Activated CD4-positive, CD25-positive, alpha-beta regulatory T cell treated with anti-CD3 and anti-CD28 coated beads, Interleukin-2, amount 50 U/mL, for 24 hours (primary cell): ENCODE results near the gene ARFGEF3.
"Not testable (repeated sequence)": the region's sequence is repeated elsewhere in the genome, so short reads cannot be mapped to it uniquely, and the experiment has no call there.

Experiments
- ATAC-seq, 2 donors: fragments of 150-1000 bp; cut with Tn5 transposase; one replicate each; pipeline ENCODE4 v1.10.0; 2021; ENCODE audit warnings: mild to moderate bottlenecking in 1 of 2, moderate library complexity in 1 of 2

Gene ARFGEF3

GRCh38 chr6:138286698-138287097 lies 125.0 kb downstream of the ARFGEF3 start:
- ATAC-seq, result no peak

DNA sequence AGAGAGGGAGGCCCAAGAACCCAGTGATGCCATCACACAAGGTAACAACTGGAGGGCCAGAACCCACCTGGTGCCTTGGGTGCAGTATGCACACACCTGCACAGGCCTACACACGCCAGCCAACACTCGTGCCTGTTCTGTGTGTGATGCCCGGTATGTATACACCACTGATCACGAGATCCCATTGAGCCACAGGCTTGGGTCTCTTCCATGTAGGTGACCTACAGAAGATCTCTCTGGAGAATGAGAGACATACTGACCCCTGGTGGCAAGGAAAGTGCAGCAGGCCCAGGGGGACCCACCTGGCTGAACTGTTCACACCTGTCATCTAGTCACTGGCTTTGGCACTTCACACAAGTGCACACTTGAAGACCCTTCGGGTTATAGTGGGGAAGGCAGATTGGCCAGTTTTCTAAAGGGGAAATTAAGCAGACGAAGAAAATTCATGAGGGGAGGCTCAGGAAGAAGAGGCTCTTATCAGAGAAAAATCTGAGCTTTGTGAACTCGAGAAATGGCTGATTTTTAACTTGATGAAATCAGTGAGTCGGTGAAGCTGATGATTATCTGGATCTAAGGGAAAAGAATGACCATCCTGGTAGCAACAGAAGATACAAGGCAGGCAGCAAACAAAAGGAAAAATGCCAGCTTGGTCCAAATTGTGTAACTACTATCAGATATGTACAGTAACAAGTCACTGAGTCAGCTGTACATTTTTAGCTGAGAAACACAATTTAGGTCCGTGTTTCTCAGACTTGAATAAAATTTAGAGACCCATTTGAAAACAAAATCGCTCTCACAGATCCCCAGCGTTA lies 125.6 kb downstream of the ARFGEF3 start:
- ATAC-seq, result no peak

DNA sequence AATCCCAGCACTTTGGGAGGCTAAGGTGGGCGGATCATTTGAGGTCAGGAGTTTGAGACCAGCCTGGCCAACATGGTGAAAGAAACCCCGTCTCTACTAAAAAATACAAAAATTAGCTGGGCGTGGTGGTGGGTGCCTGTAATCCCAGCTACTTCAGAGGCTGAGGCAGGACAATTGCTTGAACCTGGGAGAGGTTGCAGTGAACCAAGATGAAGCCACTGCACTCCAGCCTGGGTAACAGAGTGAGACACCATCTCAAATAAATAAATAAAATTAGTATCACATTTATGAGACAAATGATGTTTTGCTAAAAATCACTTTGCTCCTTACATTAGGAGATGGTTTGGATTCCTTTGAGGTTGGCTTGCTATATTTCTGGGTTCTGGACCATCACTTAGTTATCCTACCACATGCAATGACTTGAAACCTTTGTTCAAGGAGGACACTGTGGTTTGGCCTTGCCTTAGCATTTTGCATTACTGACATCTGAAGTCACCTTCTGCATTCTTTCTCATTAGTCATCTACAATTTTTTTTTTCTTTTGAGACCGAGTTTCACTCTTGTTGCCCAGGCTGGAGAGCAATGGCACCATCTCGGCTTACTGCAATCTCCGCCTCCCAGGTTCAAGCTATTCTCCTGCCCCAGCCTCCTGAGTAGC lies 126.8 kb downstream of the ARFGEF3 start:
- not testable (repeated sequence) for ATAC-seq

DNA sequence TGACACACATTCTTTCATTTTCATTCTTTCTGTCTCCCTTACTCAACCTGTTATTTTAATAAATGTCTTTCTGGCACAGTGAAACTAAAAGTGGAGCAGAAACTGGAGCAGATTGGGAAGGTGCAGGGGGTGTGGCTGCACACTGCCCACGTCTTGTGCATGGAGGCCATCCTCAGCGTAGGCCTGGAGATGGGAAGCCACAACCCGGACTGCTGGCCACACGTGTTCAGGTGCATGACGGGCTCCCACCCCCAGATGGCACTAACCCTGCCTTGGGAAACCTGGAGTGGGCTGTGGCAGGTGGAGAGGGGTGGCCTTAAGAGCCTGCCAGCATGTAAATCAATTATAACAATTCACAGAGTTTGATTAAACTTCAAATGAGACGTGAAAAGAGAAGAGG lies 128.0 kb downstream of the ARFGEF3 start:
- ATAC-seq, result no peak

- ATAC-seq, result no peak
These were observed 128.8 kb downstream of the ARFGEF3 start for GRCh38 chr6:138290423-138290962.

DNA sequence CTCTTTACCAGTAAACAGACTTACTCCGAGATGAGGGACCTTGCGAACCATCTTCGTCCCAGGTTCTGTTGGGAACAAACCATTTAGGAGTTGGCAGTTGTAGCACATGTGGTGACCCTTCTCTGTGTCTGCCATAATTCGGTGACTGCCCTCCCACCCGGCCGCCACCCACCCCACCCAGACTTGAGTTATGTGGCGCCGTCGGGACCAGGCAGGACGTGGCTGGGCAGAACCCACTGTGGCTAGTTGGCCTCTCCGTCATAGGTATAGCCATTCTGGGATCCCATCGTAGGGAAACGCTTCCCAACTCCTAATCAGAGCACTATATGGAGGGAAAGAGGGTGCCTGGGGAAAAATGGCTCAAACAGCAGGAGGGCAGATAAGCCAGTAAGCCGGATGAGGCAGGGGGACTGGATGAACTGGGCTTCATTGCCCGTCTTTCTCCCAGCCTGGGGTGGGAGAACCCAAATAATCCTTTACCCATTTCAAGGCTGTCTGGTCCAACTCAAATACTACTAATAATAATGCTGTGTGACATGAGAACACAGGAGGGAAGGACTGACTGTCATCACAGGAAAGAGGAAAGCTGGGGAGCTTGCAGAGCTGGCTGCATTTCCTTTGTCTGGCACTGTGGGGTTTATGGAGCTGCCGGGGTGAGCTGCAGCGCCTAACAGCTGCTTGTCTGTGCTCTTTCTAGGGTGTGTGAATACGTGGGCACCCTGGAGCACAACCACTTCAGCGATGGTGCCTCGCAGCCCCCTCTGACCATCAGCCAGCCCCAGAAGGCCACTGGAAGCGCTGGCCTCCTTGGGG lies 129.5 kb downstream of the ARFGEF3 start:
- ATAC-seq, result no peak

DNA sequence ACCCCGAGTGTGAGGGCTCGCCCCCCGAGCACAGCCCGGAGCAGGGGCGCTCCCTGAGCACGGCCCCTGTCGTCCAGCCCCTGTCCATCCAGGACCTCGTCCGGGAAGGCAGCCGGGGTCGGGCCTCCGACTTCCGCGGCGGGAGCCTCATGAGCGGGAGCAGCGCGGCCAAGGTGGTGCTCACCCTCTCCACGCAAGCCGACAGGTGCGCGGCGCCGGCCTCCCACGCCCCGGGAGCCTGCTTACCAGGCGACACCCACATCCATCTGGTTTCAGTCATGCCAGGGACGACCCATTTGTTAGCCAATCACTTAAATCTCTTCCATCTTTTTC lies 130.1 kb downstream of the ARFGEF3 start:
- ATAC-seq, result no peak

DNA sequence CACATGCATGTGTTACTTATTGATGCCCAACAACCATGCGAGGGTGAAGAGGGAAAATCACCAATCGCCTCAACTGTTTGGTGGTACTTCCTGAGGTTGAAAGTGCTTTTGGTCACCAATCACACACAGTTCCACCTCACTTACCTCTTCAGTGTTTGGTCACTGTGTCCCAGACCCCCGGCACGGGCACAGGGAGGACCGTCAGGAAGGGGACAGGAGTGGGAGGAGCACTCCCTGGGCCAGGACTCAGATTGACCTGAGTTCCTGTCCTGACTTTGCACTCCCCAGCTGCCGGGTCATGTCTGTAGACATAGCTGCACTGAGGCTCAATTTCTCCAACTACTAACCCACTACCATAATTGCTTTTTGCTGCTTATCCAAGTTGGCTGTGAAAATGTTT lies 130.7 kb downstream of the ARFGEF3 start:
- no peak for ATAC-seq

- no peak for ATAC-seq
These were observed 132.0 kb downstream of the ARFGEF3 start for GRCh38 chr6:138293428-138294395.

GRCh38 chr6:138296381-138296780 lies 134.6 kb downstream of the ARFGEF3 start:
- ATAC-seq, result no peak

- no peak for ATAC-seq
These were observed 135.0 kb downstream of the ARFGEF3 start for GRCh38 chr6:138296786-138297185.

DNA sequence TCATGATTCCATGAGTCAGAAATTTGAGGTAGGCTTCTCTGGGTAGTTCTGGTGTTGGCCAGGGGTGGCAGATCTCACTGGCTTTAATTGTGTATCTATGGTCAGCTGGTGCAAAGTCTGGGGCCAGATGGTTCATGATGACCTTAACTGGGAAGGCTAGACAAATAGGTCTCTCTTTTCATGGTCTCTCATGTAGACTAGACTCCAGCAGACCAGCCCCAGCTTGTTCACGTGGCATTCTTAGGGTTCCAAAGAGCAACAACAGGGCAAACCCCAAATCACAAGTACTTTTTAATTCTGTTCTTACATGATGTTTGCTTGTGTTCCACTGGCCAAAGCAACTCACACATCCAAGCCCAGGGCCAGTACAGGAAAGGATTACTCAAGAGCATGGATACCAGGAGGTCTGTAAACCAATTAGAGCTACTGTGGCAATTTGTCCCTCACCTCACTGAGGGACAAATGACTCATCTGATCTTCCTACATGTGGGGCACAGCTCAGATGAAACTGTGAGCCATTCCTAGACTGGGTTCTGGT lies 136.1 kb downstream of the ARFGEF3 start:
- ATAC-seq, result peak in 1 of 2 donors; percentile 43

DNA sequence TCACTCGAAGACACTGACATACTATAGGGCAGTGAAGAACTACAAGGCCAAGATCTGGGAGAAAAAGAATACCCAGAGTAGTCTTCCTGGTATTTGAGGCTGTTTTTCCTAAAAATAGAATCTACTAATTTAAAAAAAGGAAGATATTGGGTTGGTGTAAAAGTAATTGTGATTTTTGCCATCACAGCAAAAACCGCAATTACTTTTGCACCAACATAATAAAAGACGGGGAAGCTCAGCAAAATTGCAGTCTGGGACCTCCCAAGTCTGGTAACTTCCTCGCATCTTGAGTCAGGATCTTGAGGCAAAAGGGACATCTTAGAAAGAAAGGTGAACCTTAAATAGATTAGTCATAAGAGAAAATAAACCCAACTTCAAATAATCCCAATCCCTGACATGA lies 138.7 kb downstream of the ARFGEF3 start:
- no peak for ATAC-seq

DNA sequence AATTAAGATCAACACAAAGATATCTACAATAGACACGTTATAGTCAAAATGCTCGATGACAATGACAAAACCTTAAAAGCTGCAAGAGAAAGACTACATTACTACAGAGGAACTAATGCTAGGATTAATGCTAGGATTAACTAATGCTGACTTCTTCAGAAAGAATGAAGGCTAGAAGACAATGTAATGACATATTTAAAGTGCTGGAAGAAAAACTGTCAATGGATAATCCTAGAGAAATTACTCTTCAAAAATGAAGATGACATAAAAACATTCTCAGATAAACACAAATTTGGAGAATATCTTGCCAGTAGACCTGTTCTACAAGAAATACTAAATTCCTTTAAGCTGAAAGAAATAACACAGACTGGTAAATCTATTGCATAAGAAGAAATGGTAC lies 140.8 kb downstream of the ARFGEF3 start:
- no peak for ATAC-seq

- no peak for ATAC-seq
These were observed 145.6 kb downstream of the ARFGEF3 start for GRCh38 chr6:138307352-138307751.

DNA sequence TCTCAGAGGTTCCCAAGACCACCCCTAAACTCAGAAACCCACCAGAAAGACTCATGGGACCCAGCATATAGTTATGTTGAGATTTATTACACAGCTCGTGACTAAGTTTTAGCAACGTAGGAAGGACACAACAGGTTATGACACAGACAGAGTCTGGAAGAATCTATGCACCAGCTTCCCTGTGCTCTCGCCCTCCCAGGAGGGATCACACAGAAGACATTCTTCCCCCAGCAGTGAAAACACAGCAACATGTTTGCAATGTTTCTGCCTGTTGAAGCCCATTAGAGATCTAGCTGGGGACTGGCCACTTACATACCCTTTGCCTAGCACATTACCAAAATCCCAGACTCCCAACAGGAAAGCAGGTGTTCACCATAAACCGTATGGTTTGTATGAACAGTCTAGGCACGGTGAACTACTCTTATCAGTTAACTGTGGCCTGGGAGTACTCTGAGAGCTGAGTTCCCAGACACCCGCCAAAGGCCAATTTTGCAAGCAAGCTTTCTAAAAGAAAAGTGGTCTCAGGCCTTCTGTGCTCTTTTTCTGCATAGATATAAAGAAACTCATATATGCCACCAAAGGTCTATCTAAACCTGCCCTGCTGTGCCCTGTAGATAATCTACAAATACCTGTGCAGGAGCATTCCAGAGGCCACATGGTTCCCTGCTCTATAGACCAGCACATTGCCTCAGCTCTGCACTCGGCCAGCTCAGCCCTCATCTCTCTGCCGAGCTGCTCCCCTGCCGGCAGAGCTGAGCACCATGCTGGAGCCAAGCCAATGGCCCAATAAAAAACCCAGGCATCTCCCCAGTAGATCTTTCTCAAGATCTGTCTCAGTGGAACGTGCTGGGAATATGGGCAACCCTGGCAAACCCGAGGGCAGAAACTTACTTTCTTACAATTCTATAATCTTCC lies 146.3 kb downstream of the ARFGEF3 start:
- no peak for ATAC-seq

GRCh38 chr6:138308731-138309110 lies 147.0 kb downstream of the ARFGEF3 start:
- no peak for ATAC-seq

DNA sequence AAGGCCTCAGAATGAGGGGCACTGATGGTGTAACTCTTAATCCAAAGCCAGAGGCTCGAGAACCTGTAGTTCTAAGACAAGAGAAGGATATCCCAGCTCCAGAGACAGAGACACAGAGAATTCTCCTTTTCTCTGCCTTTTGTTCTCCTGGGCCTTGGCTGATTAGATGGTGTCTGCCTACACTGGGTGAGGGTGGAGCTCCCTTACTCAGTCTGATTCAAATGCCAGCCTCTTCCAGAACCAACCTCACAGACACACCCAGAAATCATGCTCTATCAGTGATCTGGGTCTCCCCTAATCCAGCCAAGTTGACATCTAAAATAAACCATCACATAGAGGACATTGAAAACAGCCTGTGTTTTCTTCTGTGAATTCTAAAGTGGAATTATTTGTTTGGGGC lies 148.0 kb downstream of the ARFGEF3 start:
- no peak for ATAC-seq

DNA sequence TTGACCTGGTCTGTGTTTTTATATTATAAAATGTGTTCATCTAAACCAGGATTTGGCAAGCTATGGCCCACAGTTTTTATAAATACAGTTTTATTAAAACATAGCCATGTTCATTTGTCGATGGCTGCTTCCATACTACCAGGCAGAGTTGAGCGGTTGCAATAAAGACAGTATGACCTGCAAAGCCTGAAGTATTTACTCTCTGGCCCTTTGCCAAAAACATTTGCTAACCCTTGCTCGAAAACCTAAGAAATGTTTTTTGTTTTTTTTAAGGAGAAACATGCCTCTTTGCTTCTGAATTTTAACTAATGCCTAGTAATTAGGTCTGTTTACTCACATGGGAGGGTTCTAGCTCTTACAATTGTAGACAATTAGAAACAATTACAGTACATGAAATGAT lies 148.6 kb downstream of the ARFGEF3 start:
- ATAC-seq, result no peak

- no peak for ATAC-seq
These were observed 149.1 kb downstream of the ARFGEF3 start for GRCh38 chr6:138310821-138311220.

GRCh38 chr6:138311268-138311667 lies 149.5 kb downstream of the ARFGEF3 start:
- no peak for ATAC-seq
